ENCODE data around the gene TSC22D2.

Gene TSC22D2

DNA sequence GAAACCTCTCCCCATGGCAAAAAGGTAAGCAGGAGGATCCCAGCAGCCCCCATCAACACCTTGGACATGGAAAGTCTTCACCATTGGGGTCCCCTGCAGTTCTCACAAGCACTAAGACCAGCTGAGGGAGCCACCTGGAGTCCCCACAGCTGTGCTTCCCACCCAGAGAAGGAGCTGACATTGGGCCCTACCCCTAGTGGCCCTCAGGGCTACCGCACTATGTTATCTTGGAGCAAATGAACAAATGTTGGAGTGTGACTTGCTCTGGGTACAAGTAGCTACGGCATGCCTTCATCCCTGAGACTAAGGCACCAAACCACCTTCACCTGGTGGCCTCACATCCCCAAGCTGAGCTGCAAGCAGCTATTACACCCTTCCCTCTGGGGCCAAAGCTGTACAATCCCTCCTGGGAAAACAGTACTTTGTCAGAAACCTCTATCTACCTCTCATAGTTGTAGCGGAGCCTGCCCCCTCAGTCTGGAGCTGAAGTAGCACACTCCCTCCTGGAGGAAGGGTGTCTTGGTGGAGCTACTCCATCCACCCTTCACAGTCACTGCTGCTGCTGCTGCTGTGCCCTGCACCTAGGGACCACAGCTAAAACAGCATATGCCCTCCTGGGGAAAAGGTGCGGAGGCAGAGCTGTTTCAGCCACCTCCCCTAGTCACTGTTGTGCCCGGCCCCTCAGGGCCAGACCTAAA lies 95.5 kb downstream of the TSC22D2 start:
- ChIA-PET CTCF (interaction anchor here (0.7 to 1.3 kb wide), 2 partner anchors 8 to 11 kb away, joined by 3 read pairs; no protein-coding TSS in a partner anchor), POLR2A (no interaction called here)
- DNase-seq (ENCODE audit: extremely low spot score) = no peak
- no peak for TF ChIP-seq L3MBTL2 (conservative IDR thresholded peaks at IDR 0.05)
- TF ChIP-seq CTBP1 (IDR thresholded peaks at IDR 0.05; ENCODE audit: borderline replicate concordance) = no peak
- no peak for TF ChIP-seq NFRKB (IDR thresholded peaks at IDR 0.05)
- no peak for TF ChIP-seq HDGF (IDR thresholded peaks at IDR 0.05; ENCODE audit: borderline replicate concordance)
- TF ChIP-seq FOXM1 (IDR thresholded peaks at IDR 0.05; ENCODE audit: borderline replicate concordance) = no peak
- no peak for TF ChIP-seq ZNF384 (IDR thresholded peaks at IDR 0.05)
- TF ChIP-seq, protein P1, sequence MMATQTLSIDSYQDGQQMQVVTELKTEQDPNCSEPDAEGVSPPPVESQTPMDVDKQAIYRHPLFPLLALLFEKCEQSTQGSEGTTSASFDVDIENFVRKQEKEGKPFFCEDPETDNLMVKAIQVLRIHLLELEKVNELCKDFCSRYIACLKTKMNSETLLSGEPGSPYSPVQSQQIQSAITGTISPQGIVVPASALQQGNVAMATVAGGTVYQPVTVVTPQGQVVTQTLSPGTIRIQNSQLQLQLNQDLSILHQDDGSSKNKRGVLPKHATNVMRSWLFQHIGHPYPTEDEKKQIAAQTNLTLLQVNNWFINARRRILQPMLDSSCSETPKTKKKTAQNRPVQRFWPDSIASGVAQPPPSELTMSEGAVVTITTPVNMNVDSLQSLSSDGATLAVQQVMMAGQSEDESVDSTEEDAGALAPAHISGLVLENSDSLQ (IDR thresholded peaks at IDR 0.05) = no peak
- TF ChIP-seq FOXK2 (IDR thresholded peaks at IDR 0.05) = no peak
- no peak for TF ChIP-seq SP1 (IDR thresholded peaks at IDR 0.05)
- no peak for TF ChIP-seq TARDBP (IDR thresholded peaks at IDR 0.05)
- TF ChIP-seq FOXA1 (IDR thresholded peaks at IDR 0.05) = no peak
- no peak for TF ChIP-seq ARNT (IDR thresholded peaks at IDR 0.05)
- no peak for TF ChIP-seq SUZ12 (IDR thresholded peaks at IDR 0.05)
- no peak for TF ChIP-seq LEF1 (IDR thresholded peaks at IDR 0.05; ENCODE audit: borderline replicate concordance)
- no peak for TF ChIP-seq ELF4 (IDR thresholded peaks at IDR 0.05)
- no peak for TF ChIP-seq BHLHE40 (IDR thresholded peaks at IDR 0.05; ENCODE audit: borderline replicate concordance)

DNA sequence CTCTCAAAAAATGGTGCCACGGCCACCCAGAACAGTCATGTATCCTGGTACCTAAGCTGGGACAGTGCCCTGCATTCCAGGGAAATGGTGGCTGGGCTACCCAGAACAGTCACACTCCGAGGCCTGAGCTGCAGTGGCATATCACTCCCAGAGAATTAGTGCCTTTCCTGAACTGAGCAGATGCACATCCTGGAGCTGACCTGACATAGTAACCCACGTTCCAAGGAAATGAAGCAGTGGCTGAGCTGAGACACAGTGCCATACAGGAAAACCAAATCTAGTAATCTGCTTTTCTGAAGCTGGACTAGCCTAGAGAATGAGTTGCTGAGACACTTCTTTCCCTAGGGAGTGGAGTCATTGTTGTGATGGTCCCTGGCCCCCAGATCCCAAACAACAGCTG lies 96.4 kb downstream of the TSC22D2 start:
- no peak for DNase-seq (ENCODE audit: extremely low spot score)
- CTCF ChIA-PET = interaction anchor here (1.3 kb wide), 1 partner anchor 10 kb away, joined by 3 read pairs; no protein-coding TSS in a partner anchor
- TF ChIP-seq LEF1 (IDR thresholded peaks at IDR 0.05; ENCODE audit: borderline replicate concordance) (no peak), ZNF384 (IDR thresholded peaks at IDR 0.05) (no peak), FOXA1 (IDR thresholded peaks at IDR 0.05) (no peak), BHLHE40 (IDR thresholded peaks at IDR 0.05; ENCODE audit: borderline replicate concordance) (no peak), TARDBP (IDR thresholded peaks at IDR 0.05) (no peak), L3MBTL2 (conservative IDR thresholded peaks at IDR 0.05) (no peak), FOXK2 (IDR thresholded peaks at IDR 0.05) (no peak), HDGF (IDR thresholded peaks at IDR 0.05; ENCODE audit: borderline replicate concordance) (no peak), FOXM1 (IDR thresholded peaks at IDR 0.05; ENCODE audit: borderline replicate concordance) (no peak), ARNT (IDR thresholded peaks at IDR 0.05) (no peak), CTBP1 (IDR thresholded peaks at IDR 0.05; ENCODE audit: borderline replicate concordance) (no peak)
- POLR2A ChIA-PET = no interaction called here

DNA sequence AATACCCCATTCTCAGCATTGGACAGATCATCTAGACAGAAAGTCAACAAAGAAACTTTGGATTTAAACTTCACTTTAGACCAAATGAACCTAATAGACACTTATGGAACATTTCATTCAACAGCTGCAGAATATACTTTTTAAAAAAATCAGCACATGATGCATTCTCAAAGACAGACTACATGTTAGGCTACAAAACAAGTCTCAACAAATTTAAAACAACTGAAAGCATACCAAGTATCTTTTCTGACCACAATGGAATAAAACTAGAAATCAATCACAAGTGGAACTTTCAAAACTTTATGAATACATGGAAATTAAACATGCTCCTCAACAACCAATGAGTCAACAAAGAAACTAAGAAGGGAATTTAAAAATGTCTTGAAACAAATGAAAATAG lies 100.3 kb downstream of the TSC22D2 start:
- DNase-seq (ENCODE audit: extremely low spot score) = no peak
- ChIA-PET POLR2A (no interaction called here), CTCF (interaction anchor here (0.7 kb wide), 1 partner anchor 222 kb away, joined by 3 read pairs; no protein-coding TSS in a partner anchor)
- no peak for TF ChIP-seq TARDBP (IDR thresholded peaks at IDR 0.05)
- TF ChIP-seq ARNT (IDR thresholded peaks at IDR 0.05) = no peak
- no peak for TF ChIP-seq FOXK2 (IDR thresholded peaks at IDR 0.05)
- TF ChIP-seq FOXA1 (IDR thresholded peaks at IDR 0.05) = no peak
- TF ChIP-seq LEF1 (IDR thresholded peaks at IDR 0.05; ENCODE audit: borderline replicate concordance) = no peak
- TF ChIP-seq SUZ12 (IDR thresholded peaks at IDR 0.05) = no peak
- no peak for TF ChIP-seq SP1 (IDR thresholded peaks at IDR 0.05)
- no peak for TF ChIP-seq L3MBTL2 (conservative IDR thresholded peaks at IDR 0.05)
- TF ChIP-seq BHLHE40 (IDR thresholded peaks at IDR 0.05; ENCODE audit: borderline replicate concordance) = no peak
- TF ChIP-seq HDGF (IDR thresholded peaks at IDR 0.05; ENCODE audit: borderline replicate concordance) = no peak
- no peak for TF ChIP-seq FOXM1 (IDR thresholded peaks at IDR 0.05; ENCODE audit: borderline replicate concordance)
- no peak for TF ChIP-seq NFRKB (IDR thresholded peaks at IDR 0.05)
- no peak for TF ChIP-seq ZNF384 (IDR thresholded peaks at IDR 0.05)
- no peak for TF ChIP-seq ELF4 (IDR thresholded peaks at IDR 0.05)
- TF ChIP-seq CTBP1 (IDR thresholded peaks at IDR 0.05; ENCODE audit: borderline replicate concordance) = no peak
- TF ChIP-seq, protein P1 (IDR thresholded peaks at IDR 0.05) = no peak

DNA sequence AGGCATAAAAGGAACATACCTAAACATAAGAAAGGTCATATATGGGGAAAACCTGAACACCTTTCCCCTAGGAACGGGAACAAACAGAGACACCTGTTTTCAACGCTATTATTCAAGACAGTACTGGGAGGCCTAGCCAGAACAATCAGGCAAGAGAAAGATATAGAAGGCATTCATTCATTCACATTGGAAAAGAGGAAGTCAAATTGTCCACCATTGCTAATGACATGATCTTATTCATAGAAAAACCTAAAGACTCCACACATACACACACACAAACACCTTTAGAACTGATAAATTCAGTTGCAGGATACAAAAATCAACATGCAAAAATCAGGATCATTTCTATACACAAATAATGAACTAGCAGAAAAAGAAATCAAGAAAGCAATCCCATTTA lies 101.7 kb downstream of the TSC22D2 start:
- TF ChIP-seq SP1 (IDR thresholded peaks at IDR 0.05) = no peak
- no peak for TF ChIP-seq FOXA1 (IDR thresholded peaks at IDR 0.05)
- TF ChIP-seq FOXK2 (IDR thresholded peaks at IDR 0.05) = no peak
- TF ChIP-seq SUZ12 (IDR thresholded peaks at IDR 0.05) = no peak
- no peak for DNase-seq (ENCODE audit: extremely low spot score)
- CTCF ChIA-PET = no interaction called here
- POLR2A ChIA-PET = no interaction called here

DNA sequence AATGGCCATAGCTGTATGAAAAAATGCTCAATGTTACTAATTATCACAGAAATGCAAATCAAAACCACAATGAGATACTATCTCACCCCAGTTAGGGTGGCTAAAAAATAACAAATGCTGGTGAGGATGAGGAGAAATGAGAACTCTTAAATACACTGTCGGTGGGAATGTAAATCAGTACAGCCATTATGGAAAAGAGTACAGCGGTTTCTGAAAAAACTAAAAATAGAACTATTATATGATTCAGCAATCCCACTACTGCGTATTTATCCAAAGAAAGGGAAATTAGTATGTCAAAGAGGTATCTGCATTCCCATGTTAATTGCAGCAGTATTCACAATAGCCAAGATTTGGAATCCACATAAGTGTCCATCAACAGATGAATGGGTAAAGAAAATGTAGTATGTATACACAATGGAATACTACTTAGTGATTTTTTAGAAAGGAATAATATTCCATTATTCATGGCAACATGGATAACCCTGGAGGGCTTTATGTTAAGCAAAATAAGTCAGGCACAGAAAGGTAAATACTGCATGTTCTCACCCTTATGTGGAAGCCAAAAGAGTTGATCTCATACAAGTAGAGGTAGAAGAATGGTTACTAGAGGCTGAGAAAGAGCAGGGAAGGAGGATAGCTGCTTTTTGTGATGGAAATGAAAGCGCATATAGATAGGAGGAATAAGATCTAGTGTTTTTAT lies 103.2 kb downstream of the TSC22D2 start:
- TF ChIP-seq TARDBP (IDR thresholded peaks at IDR 0.05) (no peak), FOXM1 (IDR thresholded peaks at IDR 0.05; ENCODE audit: borderline replicate concordance) (no peak), FOXK2 (IDR thresholded peaks at IDR 0.05) (no peak), FOXA1 (IDR thresholded peaks at IDR 0.05) (no peak)
- no peak for DNase-seq (ENCODE audit: extremely low spot score)
- ChIA-PET POLR2A (no interaction called here), CTCF (no interaction called here)

DNA sequence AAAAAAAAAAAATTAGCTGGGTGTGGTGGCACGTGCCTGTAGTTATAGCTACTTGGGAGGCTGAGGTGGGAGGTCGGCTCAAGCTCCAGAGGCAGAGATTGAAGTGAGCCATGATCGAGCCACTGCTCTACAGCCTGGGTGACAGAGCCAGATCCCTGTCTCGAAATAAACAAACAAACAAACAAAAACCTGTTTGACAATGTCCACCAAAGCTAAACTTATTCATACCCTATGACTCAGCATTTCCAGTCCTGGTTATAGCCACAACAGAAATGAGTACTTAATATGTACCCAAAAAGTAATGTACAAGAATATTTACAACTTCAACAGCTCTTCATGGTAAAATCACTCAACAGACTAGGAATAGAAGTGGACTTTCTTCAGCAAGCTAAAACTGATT lies 107.1 kb downstream of the TSC22D2 start:
- ChIA-PET CTCF (interaction anchor here (0.6 kb wide), 1 partner anchor 138 kb away, joined by 3 read pairs; no protein-coding TSS in a partner anchor), POLR2A (no interaction called here)
- no peak for DNase-seq (ENCODE audit: extremely low spot score)
- no peak for TF ChIP-seq TARDBP (IDR thresholded peaks at IDR 0.05)
- TF ChIP-seq HDGF (IDR thresholded peaks at IDR 0.05; ENCODE audit: borderline replicate concordance) = no peak
- TF ChIP-seq FOXK2 (IDR thresholded peaks at IDR 0.05) = no peak
- no peak for TF ChIP-seq L3MBTL2 (conservative IDR thresholded peaks at IDR 0.05)
- no peak for TF ChIP-seq BHLHE40 (IDR thresholded peaks at IDR 0.05; ENCODE audit: borderline replicate concordance)
- no peak for TF ChIP-seq CTBP1 (IDR thresholded peaks at IDR 0.05; ENCODE audit: borderline replicate concordance)
- TF ChIP-seq ELF4 (IDR thresholded peaks at IDR 0.05) = no peak
- no peak for TF ChIP-seq SUZ12 (IDR thresholded peaks at IDR 0.05)
- no peak for TF ChIP-seq FOXA1 (IDR thresholded peaks at IDR 0.05)
- TF ChIP-seq NFRKB (IDR thresholded peaks at IDR 0.05) = no peak
- no peak for TF ChIP-seq LEF1 (IDR thresholded peaks at IDR 0.05; ENCODE audit: borderline replicate concordance)
- TF ChIP-seq SP1 (IDR thresholded peaks at IDR 0.05) = no peak
- no peak for TF ChIP-seq ARNT (IDR thresholded peaks at IDR 0.05)
- TF ChIP-seq, protein P1 (IDR thresholded peaks at IDR 0.05) = no peak
- no peak for TF ChIP-seq ZNF384 (IDR thresholded peaks at IDR 0.05)
- TF ChIP-seq FOXM1 (IDR thresholded peaks at IDR 0.05; ENCODE audit: borderline replicate concordance) = no peak
